ENCODE measurements around the gene CD300LD.

The CD300LD gene

GRCh38 chr17:74555427-74555940, 36.6 kb downstream of the CD300LD start:
- TF ChIP-seq ZNF8 (CRISPR knock-in tag; IDR thresholded peaks at IDR 0.05) (no peak), PATZ1 (CRISPR knock-in tag; IDR thresholded peaks at IDR 0.05; ENCODE audit: borderline replicate concordance) (no peak), ARNTL (CRISPR knock-in tag; IDR thresholded peaks at IDR 0.05; ENCODE audit: borderline replicate concordance, low read depth) (no peak)
- ATAC-seq, result no peak

GRCh38 chr17:74554909-74555308, 37.2 kb downstream of the CD300LD start:
- TF ChIP-seq, protein P1, sequence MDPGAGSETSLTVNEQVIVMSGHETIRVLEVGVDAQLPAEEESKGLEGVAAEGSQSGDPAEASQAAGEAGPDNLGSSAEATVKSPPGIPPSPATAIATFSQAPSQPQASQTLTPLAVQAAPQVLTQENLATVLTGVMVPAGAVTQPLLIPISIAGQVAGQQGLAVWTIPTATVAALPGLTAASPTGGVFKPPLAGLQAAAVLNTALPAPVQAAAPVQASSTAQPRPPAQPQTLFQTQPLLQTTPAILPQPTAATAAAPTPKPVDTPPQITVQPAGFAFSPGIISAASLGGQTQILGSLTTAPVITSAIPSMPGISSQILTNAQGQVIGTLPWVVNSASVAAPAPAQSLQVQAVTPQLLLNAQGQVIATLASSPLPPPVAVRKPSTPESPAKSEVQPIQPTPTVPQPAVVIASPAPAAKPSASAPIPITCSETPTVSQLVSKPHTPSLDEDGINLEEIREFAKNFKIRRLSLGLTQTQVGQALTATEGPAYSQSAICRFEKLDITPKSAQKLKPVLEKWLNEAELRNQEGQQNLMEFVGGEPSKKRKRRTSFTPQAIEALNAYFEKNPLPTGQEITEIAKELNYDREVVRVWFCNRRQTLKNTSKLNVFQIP (CRISPR knock-in tag; IDR thresholded peaks at IDR 0.05; ENCODE audit: borderline replicate concordance, low read depth), result no peak
- TF ChIP-seq ZNF565 (CRISPR knock-in tag; conservative IDR thresholded peaks at IDR 0.05; ENCODE audit: low read depth), result no peak
- TF ChIP-seq GLIS3 (CRISPR knock-in tag; IDR thresholded peaks at IDR 0.05), result no peak
- no peak for TF ChIP-seq ARNTL (CRISPR knock-in tag; IDR thresholded peaks at IDR 0.05; ENCODE audit: borderline replicate concordance, low read depth)
- no peak for ATAC-seq

DNA sequence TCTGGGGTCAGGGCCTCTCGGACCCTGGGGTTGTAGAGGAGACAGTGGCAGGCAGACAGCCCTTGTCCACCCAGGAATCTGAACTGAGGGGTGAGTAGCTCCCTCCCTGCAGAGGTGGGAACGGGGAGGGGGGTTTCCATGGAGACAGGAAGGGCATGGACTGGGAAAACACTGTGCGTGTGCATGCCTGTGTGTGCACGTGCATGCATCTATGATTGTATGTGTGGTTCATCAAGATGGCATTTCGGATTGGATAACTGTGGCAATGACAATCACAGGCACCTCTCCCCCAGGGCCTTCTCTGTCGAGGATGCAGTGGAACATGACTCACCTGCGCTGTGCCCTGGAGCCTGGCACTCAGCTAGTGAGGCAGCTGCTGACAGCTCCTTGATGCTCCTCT, 40.0 kb downstream of the CD300LD start:
- no peak for ATAC-seq
- TF ChIP-seq ZC3H10 (CRISPR knock-in tag; IDR thresholded peaks at IDR 0.05) (no peak), ZNF8 (CRISPR knock-in tag; IDR thresholded peaks at IDR 0.05) (no peak)
- TF ChIP-seq, protein P2, sequence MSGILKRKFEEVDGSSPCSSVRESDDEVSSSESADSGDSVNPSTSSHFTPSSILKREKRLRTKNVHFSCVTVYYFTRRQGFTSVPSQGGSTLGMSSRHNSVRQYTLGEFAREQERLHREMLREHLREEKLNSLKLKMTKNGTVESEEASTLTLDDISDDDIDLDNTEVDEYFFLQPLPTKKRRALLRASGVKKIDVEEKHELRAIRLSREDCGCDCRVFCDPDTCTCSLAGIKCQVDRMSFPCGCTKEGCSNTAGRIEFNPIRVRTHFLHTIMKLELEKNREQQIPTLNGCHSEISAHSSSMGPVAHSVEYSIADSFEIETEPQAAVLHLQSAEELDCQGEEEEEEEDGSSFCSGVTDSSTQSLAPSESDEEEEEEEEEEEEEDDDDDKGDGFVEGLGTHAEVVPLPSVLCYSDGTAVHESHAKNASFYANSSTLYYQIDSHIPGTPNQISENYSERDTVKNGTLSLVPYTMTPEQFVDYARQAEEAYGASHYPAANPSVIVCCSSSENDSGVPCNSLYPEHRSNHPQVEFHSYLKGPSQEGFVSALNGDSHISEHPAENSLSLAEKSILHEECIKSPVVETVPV (CRISPR knock-in tag; IDR thresholded peaks at IDR 0.05), result no peak

- no peak for ATAC-seq
- TF ChIP-seq CSDC2 (CRISPR knock-in tag; IDR thresholded peaks at IDR 0.05) (no peak), ISL1 (CRISPR knock-in tag; IDR thresholded peaks at IDR 0.05) (no peak), ZFP30 (CRISPR knock-in tag; IDR thresholded peaks at IDR 0.05) (no peak), ARNTL (CRISPR knock-in tag; IDR thresholded peaks at IDR 0.05; ENCODE audit: borderline replicate concordance, low read depth) (no peak), SNAI2 (CRISPR knock-in tag; IDR thresholded peaks at IDR 0.05) (no peak), BACH2 (CRISPR knock-in tag; IDR thresholded peaks at IDR 0.05; ENCODE audit: borderline replicate concordance) (no peak), ZC3H10 (CRISPR knock-in tag; IDR thresholded peaks at IDR 0.05) (no peak), TCF4 (CRISPR knock-in tag; IDR thresholded peaks at IDR 0.05; ENCODE audit: borderline replicate concordance) (no peak), ZNF8 (CRISPR knock-in tag; IDR thresholded peaks at IDR 0.05) (no peak), PPARA (CRISPR knock-in tag; IDR thresholded peaks at IDR 0.05; ENCODE audit: borderline replicate concordance) (no peak), RARB (CRISPR knock-in tag; IDR thresholded peaks at IDR 0.05) (no peak), ZNF70 (CRISPR knock-in tag; IDR thresholded peaks at IDR 0.05) (no peak), PATZ1 (CRISPR knock-in tag; IDR thresholded peaks at IDR 0.05; ENCODE audit: borderline replicate concordance) (no peak), TOX (CRISPR knock-in tag; IDR thresholded peaks at IDR 0.05; ENCODE audit: borderline replicate concordance) (no peak), OSR1 (CRISPR knock-in tag; IDR thresholded peaks at IDR 0.05) (no peak)
- TF ChIP-seq, protein P1 (CRISPR knock-in tag; IDR thresholded peaks at IDR 0.05; ENCODE audit: borderline replicate concordance, low read depth), result no peak
- TF ChIP-seq, protein P2 (CRISPR knock-in tag; IDR thresholded peaks at IDR 0.05), result no peak
- TF ChIP-seq, protein P3, sequence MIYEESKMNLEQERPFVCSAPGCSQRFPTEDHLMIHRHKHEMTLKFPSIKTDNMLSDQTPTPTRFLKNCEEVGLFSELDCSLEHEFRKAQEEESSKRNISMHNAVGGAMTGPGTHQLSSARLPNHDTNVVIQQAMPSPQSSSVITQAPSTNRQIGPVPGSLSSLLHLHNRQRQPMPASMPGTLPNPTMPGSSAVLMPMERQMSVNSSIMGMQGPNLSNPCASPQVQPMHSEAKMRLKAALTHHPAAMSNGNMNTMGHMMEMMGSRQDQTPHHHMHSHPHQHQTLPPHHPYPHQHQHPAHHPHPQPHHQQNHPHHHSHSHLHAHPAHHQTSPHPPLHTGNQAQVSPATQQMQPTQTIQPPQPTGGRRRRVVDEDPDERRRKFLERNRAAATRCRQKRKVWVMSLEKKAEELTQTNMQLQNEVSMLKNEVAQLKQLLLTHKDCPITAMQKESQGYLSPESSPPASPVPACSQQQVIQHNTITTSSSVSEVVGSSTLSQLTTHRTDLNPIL (CRISPR knock-in tag; IDR thresholded peaks at IDR 0.05; ENCODE audit: low read depth), result no peak
- TF ChIP-seq, protein P4, sequence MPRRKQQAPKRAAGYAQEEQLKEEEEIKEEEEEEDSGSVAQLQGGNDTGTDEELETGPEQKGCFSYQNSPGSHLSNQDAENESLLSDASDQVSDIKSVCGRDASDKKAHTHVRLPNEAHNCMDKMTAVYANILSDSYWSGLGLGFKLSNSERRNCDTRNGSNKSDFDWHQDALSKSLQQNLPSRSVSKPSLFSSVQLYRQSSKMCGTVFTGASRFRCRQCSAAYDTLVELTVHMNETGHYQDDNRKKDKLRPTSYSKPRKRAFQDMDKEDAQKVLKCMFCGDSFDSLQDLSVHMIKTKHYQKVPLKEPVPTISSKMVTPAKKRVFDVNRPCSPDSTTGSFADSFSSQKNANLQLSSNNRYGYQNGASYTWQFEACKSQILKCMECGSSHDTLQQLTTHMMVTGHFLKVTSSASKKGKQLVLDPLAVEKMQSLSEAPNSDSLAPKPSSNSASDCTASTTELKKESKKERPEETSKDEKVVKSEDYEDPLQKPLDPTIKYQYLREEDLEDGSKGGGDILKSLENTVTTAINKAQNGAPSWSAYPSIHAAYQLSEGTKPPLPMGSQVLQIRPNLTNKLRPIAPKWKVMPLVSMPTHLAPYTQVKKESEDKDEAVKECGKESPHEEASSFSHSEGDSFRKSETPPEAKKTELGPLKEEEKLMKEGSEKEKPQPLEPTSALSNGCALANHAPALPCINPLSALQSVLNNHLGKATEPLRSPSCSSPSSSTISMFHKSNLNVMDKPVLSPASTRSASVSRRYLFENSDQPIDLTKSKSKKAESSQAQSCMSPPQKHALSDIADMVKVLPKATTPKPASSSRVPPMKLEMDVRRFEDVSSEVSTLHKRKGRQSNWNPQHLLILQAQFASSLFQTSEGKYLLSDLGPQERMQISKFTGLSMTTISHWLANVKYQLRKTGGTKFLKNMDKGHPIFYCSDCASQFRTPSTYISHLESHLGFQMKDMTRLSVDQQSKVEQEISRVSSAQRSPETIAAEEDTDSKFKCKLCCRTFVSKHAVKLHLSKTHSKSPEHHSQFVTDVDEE (CRISPR knock-in tag; IDR thresholded peaks at IDR 0.05), result no peak
Observed at GRCh38 chr17:74550602-74551001, 41.5 kb downstream of the CD300LD start.
